ENCODE measurements around the gene SEMA5A. TPM values are rescaled to one million over a fixed set of nuclear protein-coding genes. Genes with fewer than 3 reads are reported as not detected.

The SEMA5A gene
- total RNA-seq, 1 experiment from 2014 or later = 34.3 TPM

DNA sequence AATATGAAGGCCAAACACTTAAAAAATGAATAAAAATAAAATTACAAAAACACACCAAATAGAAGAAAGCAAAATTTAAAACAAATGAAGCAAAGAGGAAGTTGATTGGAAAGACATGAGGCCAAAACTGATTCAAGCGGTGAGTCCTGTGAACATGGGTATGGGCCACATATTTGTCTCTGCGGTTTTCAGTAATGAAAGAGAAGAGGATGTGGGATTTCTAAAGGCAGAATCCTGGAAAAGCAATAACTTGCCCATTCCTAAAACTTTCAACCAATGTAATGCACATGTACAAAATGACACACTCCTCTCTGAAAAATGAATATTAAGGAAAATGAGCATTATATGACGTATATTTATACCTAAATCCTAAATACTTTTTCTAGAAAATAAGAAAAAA is 263.7 kb downstream of the SEMA5A start:
- H3K36me3 ChIP-seq (ENCODE audit: control insufficient read depth, insufficient read depth, low read length) = no peaks in the 10 kb centered on the region
- POLR2A ChIA-PET = no interaction called here

GRCh38 chr5:9279774-9280173 is 266.1 kb downstream of the SEMA5A start:
- peaks cover 14% of the 10 kb centered on the region for H3K36me3 Mint-ChIP-seq (ENCODE audit: insufficient read depth, unreplicated experiment)
- BruUV-seq (replicated peaks) = no TSS peak

More for the DNA sequence above, 263.7 kb downstream of the SEMA5A start:
- CTCF ChIA-PET = no interaction called here
- no peak overlapping the region for H3K4me3 Mint-ChIP-seq (ENCODE audit: unreplicated experiment)
- H3K36me3 Mint-ChIP-seq (ENCODE audit: insufficient read depth, unreplicated experiment) = peaks cover 14% of the 10 kb centered on the region
- no peaks in the 10 kb centered on the region for H3K4me1 ChIP-seq
- no peaks in the 10 kb centered on the region for H3K27me3 Mint-ChIP-seq (ENCODE audit: insufficient read depth, unreplicated experiment)
- peaks cover 10% of the 10 kb centered on the region for H3K4me1 Mint-ChIP-seq (ENCODE audit: low read depth, unreplicated experiment)
- H3K27ac Mint-ChIP-seq (ENCODE audit: unreplicated experiment) = no peak overlapping the region
- BruUV-seq (replicated peaks) = no TSS peak
- no peak for TF ChIP-seq CTCF (IDR thresholded peaks at IDR 0.05; ENCODE audit: insufficient read depth in 1 of 2, low read depth in 1 of 2, low read length in 1 of 2, severe bottlenecking in 1 of 2, unreplicated experiment in 1 of 2)
- no peak overlapping the region for H3K4me3 ChIP-seq (ENCODE audit: low read depth, low read length)
- peaks cover 7% of the 10 kb centered on the region for H3K9me3 Mint-ChIP-seq (ENCODE audit: unreplicated experiment)
- H3K27me3 ChIP-seq (replicated peaks; ENCODE audit: control insufficient read depth, insufficient read depth, low read length) = no peaks in the 10 kb centered on the region
- intact Hi-C loops (cut with micrococcal nuclease; ENCODE audit: unreplicated experiment) = no loop called here
- no peak for DNase-seq
- H3K9me3 ChIP-seq = no peaks in the 10 kb centered on the region

DNA sequence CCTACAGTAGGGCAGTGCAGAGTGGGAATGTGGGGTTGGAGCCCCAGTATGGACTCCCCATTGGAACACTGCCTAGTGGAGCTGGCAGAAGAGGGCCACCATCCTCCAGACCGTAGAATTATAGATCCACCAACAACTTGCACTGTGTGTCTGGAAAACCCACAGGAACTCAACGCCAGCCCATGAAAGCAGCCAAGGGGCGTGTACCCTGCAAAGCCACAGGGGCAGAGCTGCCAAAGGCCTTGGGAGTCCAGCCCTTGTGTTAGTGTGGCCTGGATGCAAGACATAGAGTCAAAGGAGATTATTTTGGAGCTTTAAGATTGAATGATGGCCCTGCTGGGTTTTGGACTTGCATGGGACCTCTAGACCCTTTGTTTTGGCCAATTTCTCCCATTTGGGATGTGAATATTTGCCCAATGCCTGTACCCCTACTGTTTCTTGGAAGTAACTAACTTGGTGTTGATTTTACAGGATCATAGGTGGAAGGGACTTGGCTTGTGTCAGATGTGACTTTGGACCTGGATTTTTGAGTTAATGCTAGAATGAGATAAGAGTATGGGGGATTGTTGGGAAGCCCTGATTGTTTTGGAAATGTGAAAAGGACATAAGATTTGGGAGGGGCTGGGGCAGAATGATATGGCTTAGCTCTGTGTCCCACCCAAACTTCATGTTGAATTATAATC is 266.8 kb downstream of the SEMA5A start:
- intact Hi-C loops (cut with micrococcal nuclease; ENCODE audit: unreplicated experiment) = no loop called here
- no TSS peak for BruUV-seq (replicated peaks)

More at GRCh38 chr5:9279774-9280173, 266.1 kb downstream of the SEMA5A start:
- TF ChIP-seq CTCF (IDR thresholded peaks at IDR 0.05; ENCODE audit: insufficient read depth in 1 of 2, low read depth in 1 of 2, low read length in 1 of 2, severe bottlenecking in 1 of 2, unreplicated experiment in 1 of 2) = no peak
- Histone ChIP-seq H3K4me3 (ENCODE audit: low read depth, low read length) (no peak overlapping the region), H3K27me3 (replicated peaks; ENCODE audit: control insufficient read depth, insufficient read depth, low read length) (no peaks in the 10 kb centered on the region), H3K9me3 (peaks cover 4% of the 10 kb centered on the region; the same call in 1 of the 2 replicates), H3K36me3 (ENCODE audit: control insufficient read depth, insufficient read depth, low read length) (no peaks in the 10 kb centered on the region), H3K4me1 (no peaks in the 10 kb centered on the region)
- Mint-ChIP-seq H3K4me3 (ENCODE audit: unreplicated experiment) (no peak overlapping the region), H3K27me3 (ENCODE audit: insufficient read depth, unreplicated experiment) (no peaks in the 10 kb centered on the region), H3K4me1 (ENCODE audit: low read depth, unreplicated experiment) (peaks cover 10% of the 10 kb centered on the region), H3K9me3 (ENCODE audit: unreplicated experiment) (peaks cover 10% of the 10 kb centered on the region), H3K27ac (ENCODE audit: unreplicated experiment) (no peak overlapping the region)
- DNase-seq = no peak
- ChIA-PET CTCF (no interaction called here), POLR2A (no interaction called here)
- intact Hi-C loops (cut with micrococcal nuclease; ENCODE audit: unreplicated experiment) = no loop called here

More for the DNA sequence above, 266.8 kb downstream of the SEMA5A start:
- Histone ChIP-seq H3K36me3 (ENCODE audit: control insufficient read depth, insufficient read depth, low read length) (no peaks in the 10 kb centered on the region), H3K27me3 (replicated peaks; ENCODE audit: control insufficient read depth, insufficient read depth, low read length) (no peaks in the 10 kb centered on the region), H3K4me1 (no peaks in the 10 kb centered on the region), H3K4me3 (ENCODE audit: low read depth, low read length) (no peak overlapping the region), H3K9me3 (peaks cover 4% of the 10 kb centered on the region; the same call in 1 of the 2 replicates)
- no peak for TF ChIP-seq CTCF (IDR thresholded peaks at IDR 0.05; ENCODE audit: insufficient read depth in 1 of 2, low read depth in 1 of 2, low read length in 1 of 2, severe bottlenecking in 1 of 2, unreplicated experiment in 1 of 2)
- H3K27ac Mint-ChIP-seq (ENCODE audit: unreplicated experiment) = no peak overlapping the region
- H3K9me3 Mint-ChIP-seq (ENCODE audit: unreplicated experiment) = peaks cover 16% of the 10 kb centered on the region
- ChIA-PET POLR2A (no interaction called here), CTCF (no interaction called here)
- H3K4me1 Mint-ChIP-seq (ENCODE audit: low read depth, unreplicated experiment) = peaks cover 9% of the 10 kb centered on the region
- H3K36me3 Mint-ChIP-seq (ENCODE audit: insufficient read depth, unreplicated experiment) = peaks cover 14% of the 10 kb centered on the region
- DNase-seq = no peak
- H3K27me3 Mint-ChIP-seq (ENCODE audit: insufficient read depth, unreplicated experiment) = no peaks in the 10 kb centered on the region
- no peak overlapping the region for H3K4me3 Mint-ChIP-seq (ENCODE audit: unreplicated experiment)
